Tibial nerve (tissue), 4 donors: Measurements from ENCODE around the gene SLX4IP. TPM values are rescaled to one million over a fixed set of nuclear protein-coding genes. Genes with fewer than 3 reads are reported as not detected.

Source experiments
- DNase-seq, 2 donors: peaks; one replicate each; pipeline ENCODE4 v3.0.0-alpha.2; 2019; ENCODE audit warnings: low spot score in 2 of 2
- H3K27ac ChIP-seq, 4 donors: fragments of 200-600 bp; sonication (generic) in 3 of 4; one replicate each; pipeline ENCODE4 v1.5.1; 2017 to 2019; ENCODE audit warnings: mild to moderate bottlenecking in 1 of 4
- H3K27me3 ChIP-seq, 2 donors: fragments of 200-600 bp; sonication (generic) in 1 of 2; one replicate each; pipeline versions ENCODE4 v1.5.1 to v1.6.0; 2017 to 2019
- H3K36me3 ChIP-seq, 3 donors: fragments of 200-600 bp; sonication (generic); one replicate each; pipeline ENCODE4 v1.5.1; 2018 to 2019
- H3K4me1 ChIP-seq, 4 donors: fragments of 200-600 bp; sonication (generic) in 3 of 4; one replicate each; pipeline ENCODE4 v1.5.1; 2017 to 2019
- H3K4me3 ChIP-seq, 4 donors: fragments of 200-600 bp; sonication (generic) in 3 of 4; one replicate each; pipeline ENCODE4 v1.5.1; 2017 to 2019; ENCODE audit warnings: mild to moderate bottlenecking in 1 of 4, moderate library complexity in 1 of 4
- H3K9me3 ChIP-seq, 4 donors: fragments of 200-600 bp; sonication (generic) in 3 of 4; one replicate each; pipeline ENCODE4 v1.5.1; 2017 to 2019
- EP300 ChIP-seq, 2 donors: sonication (generic); formaldehyde crosslinking; IDR thresholded peaks; one replicate each; pipeline ENCODE4 v1.6.1; 2017; ENCODE audit warnings: antibody characterized with exemption in 2 of 2, mild to moderate bottlenecking in 1 of 2
- POLR2A ChIP-seq, 2 donors: fragments of 450-650 bp; IDR thresholded peaks; one replicate each; pipeline ENCODE4 v1.6.1; 2017; ENCODE audit warnings: antibody characterized with exemption in 2 of 2, mild to moderate bottlenecking in 2 of 2, moderate library complexity in 2 of 2
- WGBS, 2 donors: methylation state at CpG; one replicate each; pipeline ENCODE4 v1.1.5; 2018; 5-methylcytosine and 5-hydroxymethylcytosine counted together
- total RNA-seq, 4 donors: library from RNA; depleted of rRNA; stranded (reverse); fragments of >200 nt; gene quantifications; one replicate each; pipeline ENCODE4 v1.1.0, GENCODE V29; 2016
- TF ChIP-seq, protein P1 (sequence below), 5 experiments: fragments of 200-600 bp in 3 of 5; fragments of 450-650 bp in 2 of 5; sonication (generic) in 3 of 5; IDR thresholded peaks; one replicate each; pipeline ENCODE4 v1.5.1; 2016 to 2019; ENCODE audit warnings: antibody characterized with exemption in 5 of 5, mild to moderate bottlenecking in 3 of 5, moderate library complexity in 2 of 5

The SLX4IP gene
- total RNA-seq, 4 donors from 2014 or later, result 3.3 to 5.7 (median 3.5) TPM

- TF ChIP-seq, protein P1, sequence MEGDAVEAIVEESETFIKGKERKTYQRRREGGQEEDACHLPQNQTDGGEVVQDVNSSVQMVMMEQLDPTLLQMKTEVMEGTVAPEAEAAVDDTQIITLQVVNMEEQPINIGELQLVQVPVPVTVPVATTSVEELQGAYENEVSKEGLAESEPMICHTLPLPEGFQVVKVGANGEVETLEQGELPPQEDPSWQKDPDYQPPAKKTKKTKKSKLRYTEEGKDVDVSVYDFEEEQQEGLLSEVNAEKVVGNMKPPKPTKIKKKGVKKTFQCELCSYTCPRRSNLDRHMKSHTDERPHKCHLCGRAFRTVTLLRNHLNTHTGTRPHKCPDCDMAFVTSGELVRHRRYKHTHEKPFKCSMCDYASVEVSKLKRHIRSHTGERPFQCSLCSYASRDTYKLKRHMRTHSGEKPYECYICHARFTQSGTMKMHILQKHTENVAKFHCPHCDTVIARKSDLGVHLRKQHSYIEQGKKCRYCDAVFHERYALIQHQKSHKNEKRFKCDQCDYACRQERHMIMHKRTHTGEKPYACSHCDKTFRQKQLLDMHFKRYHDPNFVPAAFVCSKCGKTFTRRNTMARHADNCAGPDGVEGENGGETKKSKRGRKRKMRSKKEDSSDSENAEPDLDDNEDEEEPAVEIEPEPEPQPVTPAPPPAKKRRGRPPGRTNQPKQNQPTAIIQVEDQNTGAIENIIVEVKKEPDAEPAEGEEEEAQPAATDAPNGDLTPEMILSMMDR (IDR thresholded peaks at IDR 0.05), result no peak
- TF ChIP-seq EP300 (IDR thresholded peaks at IDR 0.05), result peak; percentile 11 to 24
- no peak overlapping the region for H3K4me3 ChIP-seq
Observed at GRCh38 chr20:10637563-10637962, 202.5 kb downstream of the SLX4IP start.

GRCh38 chr20:10639077-10639736, 204.1 kb downstream of the SLX4IP start:
- Histone ChIP-seq H3K9me3 (no peaks in the 10 kb centered on the region), H3K4me3 (no peak overlapping the region), H3K27ac (peak overlapping the region; percentile 41 to 86 (median 70)), H3K36me3 (peaks cover 0 to 53% (median 0%) of the 10 kb centered on the region in 3 donors), H3K4me1 (peaks cover 6 to 76% (median 19%) of the 10 kb centered on the region in 4 donors), H3K27me3 (no peaks in the 10 kb centered on the region)
- WGBS, 2 donors, result 67 to 80% methylated on average over 23 of the region's 23 CpGs
- TF ChIP-seq EP300 (IDR thresholded peaks at IDR 0.05) (no peak), POLR2A (IDR thresholded peaks at IDR 0.05) (no peak)
- TF ChIP-seq, protein P1 (IDR thresholded peaks at IDR 0.05), result no peak
- no peak for DNase-seq

More at GRCh38 chr20:10637563-10637962, 202.5 kb downstream of the SLX4IP start:
- Histone ChIP-seq H3K4me1 (peaks cover 6 to 77% (median 19%) of the 10 kb centered on the region in 4 donors), H3K9me3 (no peaks in the 10 kb centered on the region), H3K27ac (peak overlapping the region; percentile 5 to 86 (median 55)), H3K36me3 (peaks cover 0 to 36% (median 0%) of the 10 kb centered on the region in 3 donors), H3K27me3 (no peaks in the 10 kb centered on the region)
- 50 to 52% methylated on average over 6 of the region's 6 CpGs for WGBS, 2 donors
- DNase-seq, result no peak

DNA sequence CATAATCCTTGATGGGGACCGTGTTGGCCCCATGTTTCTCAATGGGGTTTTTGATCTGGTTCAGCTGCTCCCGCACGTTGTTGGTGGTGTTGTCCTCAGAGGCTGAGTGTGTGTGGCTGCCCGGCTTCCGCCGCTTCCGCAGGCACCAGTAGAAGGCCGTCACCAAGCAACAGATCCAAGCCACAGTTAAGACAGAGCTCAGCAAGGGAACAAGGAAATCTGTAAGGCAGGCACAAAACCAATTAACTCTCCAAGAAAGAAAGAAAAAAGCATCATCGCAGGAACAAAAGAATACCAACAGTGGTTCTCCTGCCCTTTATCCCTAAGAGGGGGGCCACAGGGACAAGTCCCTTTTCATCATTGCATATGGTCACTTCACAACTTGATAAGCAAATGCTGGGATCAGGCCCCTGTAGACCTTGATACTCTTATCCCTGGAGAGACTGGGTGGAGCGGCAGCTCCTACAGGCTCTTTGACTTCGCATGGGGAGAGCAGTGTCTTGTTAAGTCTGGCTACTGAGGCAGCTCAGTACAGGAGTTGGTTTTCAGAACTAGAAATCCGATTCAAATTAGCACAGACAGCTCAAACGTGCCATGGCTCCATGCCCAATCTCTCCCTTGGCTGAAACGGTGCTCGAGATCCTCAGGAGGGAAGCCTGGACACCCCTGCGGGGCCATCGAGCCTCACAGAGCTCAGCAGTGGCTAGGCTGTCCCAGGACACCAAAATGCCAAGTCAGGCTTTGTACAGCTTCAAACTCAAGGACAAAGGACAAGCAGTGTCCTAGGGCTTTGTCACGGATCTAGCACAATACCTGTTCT, 204.8 kb downstream of the SLX4IP start:
- no peak overlapping the region for H3K4me3 ChIP-seq
- H3K9me3 ChIP-seq, result no peaks in the 10 kb centered on the region
- H3K27ac ChIP-seq, result peak overlapping the region; percentile 41 to 86 (median 70)
- 48 to 60% methylated on average over 16 to 18 of the region's 18 CpGs for WGBS, 2 donors
- no peaks in the 10 kb centered on the region for H3K27me3 ChIP-seq
- H3K4me1 ChIP-seq, result peaks cover 6 to 72% (median 19%) of the 10 kb centered on the region in 4 donors
- TF ChIP-seq, protein P1 (IDR thresholded peaks at IDR 0.05), result no peak
- peak in 1 of 2 donors; percentile 16 for TF ChIP-seq EP300 (IDR thresholded peaks at IDR 0.05)
- no peak for DNase-seq
- peaks cover 0 to 60% (median 0%) of the 10 kb centered on the region in 3 donors for H3K36me3 ChIP-seq

- no peak for DNase-seq
- Histone ChIP-seq H3K4me3 (no peak overlapping the region), H3K27ac (peak overlapping the region in 2 of 4 donors; percentile 72 to 78), H3K4me1 (peaks cover 2 to 62% (median 11%) of the 10 kb centered on the region in 4 donors), H3K36me3 (peaks cover 0 to 70% (median 0%) of the 10 kb centered on the region in 3 donors), H3K9me3 (no peaks in the 10 kb centered on the region), H3K27me3 (no peaks in the 10 kb centered on the region)
- WGBS, 2 donors, result 64 to 73% methylated on average over 12 of the region's 12 CpGs
- TF ChIP-seq POLR2A (IDR thresholded peaks at IDR 0.05), result no peak
- TF ChIP-seq, protein P1 (IDR thresholded peaks at IDR 0.05), result no peak
- TF ChIP-seq EP300 (IDR thresholded peaks at IDR 0.05), result no peak
Observed at GRCh38 chr20:10640897-10641296, 205.8 kb downstream of the SLX4IP start.

- Histone ChIP-seq H3K9me3 (no peaks in the 10 kb centered on the region), H3K4me1 (peaks cover 0 to 56% (median 7%) of the 10 kb centered on the region in 4 donors), H3K27me3 (no peaks in the 10 kb centered on the region), H3K27ac (peak overlapping the region in 1 of 4 donors; percentile 78), H3K4me3 (no peak overlapping the region), H3K36me3 (peaks cover 0 to 76% (median 0%) of the 10 kb centered on the region in 3 donors)
- TF ChIP-seq POLR2A (IDR thresholded peaks at IDR 0.05) (no peak), EP300 (IDR thresholded peaks at IDR 0.05) (no peak)
- TF ChIP-seq, protein P1 (IDR thresholded peaks at IDR 0.05), result no peak
- 86 to 87% methylated on average over 12 of the region's 12 CpGs for WGBS, 2 donors
- DNase-seq, result no peak
Observed at GRCh38 chr20:10641467-10641866, 206.4 kb downstream of the SLX4IP start.
